ENCODE measurements around the gene FAU.

- no peak for TF ChIP-seq ZBTB34 (CRISPR knock-in tag; IDR thresholded peaks at IDR 0.05)
- 0 out of 2 replicates have a peak, but pooled peaks have one; percentile 10 for TF ChIP-seq ZNF441 (CRISPR knock-in tag; IDR thresholded peaks at IDR 0.05; ENCODE audit: borderline replicate concordance)
- no peak for TF ChIP-seq ZNF432 (CRISPR knock-in tag; IDR thresholded peaks at IDR 0.05; ENCODE audit: borderline replicate concordance)
- peak; percentile 73; the same call in 1 of the 2 replicates for TF ChIP-seq IRF2 (CRISPR knock-in tag; IDR thresholded peaks at IDR 0.05)
- no peak for TF ChIP-seq PTBP1 (IDR thresholded peaks at IDR 0.05; ENCODE audit: low read depth, low read length, poor library complexity, severe bottlenecking)
- peak; percentile 24 for TF ChIP-seq CTCF (CRISPR knock-in tag; IDR thresholded peaks at IDR 0.05)
- TF ChIP-seq USF2 (IDR thresholded peaks at IDR 0.05; ENCODE audit: low read depth, low read length), result no peak
- no peak; the same call in 1 of the 2 replicates for TF ChIP-seq USF2 (CRISPR knock-in tag; IDR thresholded peaks at IDR 0.05; ENCODE audit: borderline replicate concordance)
Measured at GRCh38 chr11:65134240-65134951, 12.5 kb upstream of the FAU start, which contains the start of gene SYVN1.

Measured in HepG2 (cell line).